Gastroesophageal sphincter (tissue), 4 donors: Measurements from ENCODE around the gene LRP1B. TPM values are rescaled to one million over a fixed set of nuclear protein-coding genes. Genes with fewer than 3 reads are reported as not detected.

Experiments used
- ATAC-seq: fragments of 150-250 bp; one replicate; pipeline ENCODE4 v1.9.1; 2016; ENCODE audit warnings: mild to moderate bottlenecking, moderate library complexity
- H3K27ac ChIP-seq, 4 donors: fragments of 200-600 bp; sonication (generic) in 3 of 4; 1 replicate in 3 of 4; 2 replicates in 1 of 4; pipeline ENCODE4 v1.5.1; 2016 to 2019
- H3K27me3 ChIP-seq: fragments of 200-600 bp; sonication (generic); one replicate; pipeline ENCODE4 v1.5.1; 2019
- H3K36me3 ChIP-seq, 2 donors: fragments of 200-600 bp; sonication (generic); one replicate each; pipeline ENCODE4 v1.5.1; 2019; ENCODE audit warnings: control low read depth in 1 of 2
- H3K4me1 ChIP-seq, 3 donors: fragments of 200-600 bp; sonication (generic); 1 replicate in 2 of 3; 2 replicates in 1 of 3; pipeline ENCODE4 v1.5.1; 2016 to 2019; ENCODE audit warnings: control low read depth in 2 of 3
- H3K4me3 ChIP-seq, 2 donors: fragments of 200-600 bp; sonication (generic); one replicate each; pipeline ENCODE4 v1.5.1; 2019; ENCODE audit warnings: mild to moderate bottlenecking in 1 of 2, moderate library complexity in 1 of 2
- H3K9me3 ChIP-seq, 3 donors: fragments of 200-600 bp; sonication (generic); one replicate each; pipeline ENCODE4 v1.5.1; 2017 to 2019; ENCODE audit warnings: control low read depth in 2 of 3
- EP300 ChIP-seq: sonication (generic); formaldehyde crosslinking; IDR thresholded peaks from one replicate; pipeline ENCODE4 v1.6.1; 2017; ENCODE audit warnings: antibody characterized with exemption, mild to moderate bottlenecking
- POLR2A ChIP-seq, 2 donors: fragments of 450-650 bp; IDR thresholded peaks; one replicate each; pipeline ENCODE4 v1.6.1; 2017; ENCODE audit warnings: antibody characterized with exemption in 2 of 2, mild to moderate bottlenecking in 2 of 2, moderate library complexity in 1 of 2
- POLR2AphosphoS5 ChIP-seq: sonication (generic); formaldehyde crosslinking; IDR thresholded peaks from one replicate; pipeline ENCODE4 v1.6.1; 2017; ENCODE audit warnings: antibody characterized with exemption
- WGBS, 2 donors: methylation state at CpG; one replicate each; pipeline ENCODE4 v1.1.5; 2018; ENCODE audit warnings: low coverage in 1 of 2; 5-methylcytosine and 5-hydroxymethylcytosine counted together
- total RNA-seq, 4 donors: library from RNA; depleted of rRNA; stranded (reverse); fragments of >200 nt; gene quantifications; one replicate each; pipeline ENCODE4 v1.1.0, GENCODE V29; 2016
- TF ChIP-seq, protein P1 (sequence below), 4 experiments: fragments of 200-600 bp in 2 of 4; fragments of 450-650 bp in 2 of 4; sonication (generic) in 1 of 4; IDR thresholded peaks; one replicate each; pipeline ENCODE4 v1.5.1; 2017 to 2019; ENCODE audit warnings: antibody characterized with exemption in 4 of 4, mild to moderate bottlenecking in 2 of 4, moderate library complexity in 2 of 4

LRP1B gene
- total RNA-seq, 4 donors from 2014 or later, result 0.27 to 20.7 (median 3.2) TPM

DNA sequence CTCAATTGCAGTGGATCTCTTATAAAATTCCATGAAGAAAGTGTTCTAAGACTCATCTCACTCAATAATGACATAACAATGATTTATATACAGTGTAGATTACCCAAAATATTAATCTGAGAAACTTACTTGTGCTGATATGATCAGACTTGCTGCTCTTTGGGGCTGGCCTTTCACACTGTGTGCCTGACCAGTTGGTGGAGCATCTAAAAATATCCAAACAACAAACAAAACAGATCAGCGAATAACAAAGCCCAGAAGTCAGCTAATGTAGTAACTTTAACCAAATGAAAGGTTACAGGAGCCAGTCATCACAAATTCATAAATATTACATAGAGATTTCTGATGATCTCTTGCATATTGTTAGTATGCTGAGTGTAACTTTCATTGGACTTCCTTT, 1883.9 kb downstream of the LRP1B start:
- H3K36me3 ChIP-seq, result no peaks in the 10 kb centered on the region
- H3K9me3 ChIP-seq, result no peaks in the 10 kb centered on the region
- no peak overlapping the region for H3K27ac ChIP-seq
- no peak for TF ChIP-seq POLR2AphosphoS5
- TF ChIP-seq, protein P1, sequence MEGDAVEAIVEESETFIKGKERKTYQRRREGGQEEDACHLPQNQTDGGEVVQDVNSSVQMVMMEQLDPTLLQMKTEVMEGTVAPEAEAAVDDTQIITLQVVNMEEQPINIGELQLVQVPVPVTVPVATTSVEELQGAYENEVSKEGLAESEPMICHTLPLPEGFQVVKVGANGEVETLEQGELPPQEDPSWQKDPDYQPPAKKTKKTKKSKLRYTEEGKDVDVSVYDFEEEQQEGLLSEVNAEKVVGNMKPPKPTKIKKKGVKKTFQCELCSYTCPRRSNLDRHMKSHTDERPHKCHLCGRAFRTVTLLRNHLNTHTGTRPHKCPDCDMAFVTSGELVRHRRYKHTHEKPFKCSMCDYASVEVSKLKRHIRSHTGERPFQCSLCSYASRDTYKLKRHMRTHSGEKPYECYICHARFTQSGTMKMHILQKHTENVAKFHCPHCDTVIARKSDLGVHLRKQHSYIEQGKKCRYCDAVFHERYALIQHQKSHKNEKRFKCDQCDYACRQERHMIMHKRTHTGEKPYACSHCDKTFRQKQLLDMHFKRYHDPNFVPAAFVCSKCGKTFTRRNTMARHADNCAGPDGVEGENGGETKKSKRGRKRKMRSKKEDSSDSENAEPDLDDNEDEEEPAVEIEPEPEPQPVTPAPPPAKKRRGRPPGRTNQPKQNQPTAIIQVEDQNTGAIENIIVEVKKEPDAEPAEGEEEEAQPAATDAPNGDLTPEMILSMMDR (IDR thresholded peaks at IDR 0.05), result no peak
- TF ChIP-seq EP300, result no peak
- no peak for TF ChIP-seq POLR2A (IDR thresholded peaks at IDR 0.05)
- H3K27me3 ChIP-seq, result no peaks in the 10 kb centered on the region
- 42 to 67% methylated on average over 1 of the region's 1 CpG for WGBS, 2 donors
- ATAC-seq, result no peak
- no peaks in the 10 kb centered on the region for H3K4me1 ChIP-seq
- no peak overlapping the region for H3K4me3 ChIP-seq

DNA sequence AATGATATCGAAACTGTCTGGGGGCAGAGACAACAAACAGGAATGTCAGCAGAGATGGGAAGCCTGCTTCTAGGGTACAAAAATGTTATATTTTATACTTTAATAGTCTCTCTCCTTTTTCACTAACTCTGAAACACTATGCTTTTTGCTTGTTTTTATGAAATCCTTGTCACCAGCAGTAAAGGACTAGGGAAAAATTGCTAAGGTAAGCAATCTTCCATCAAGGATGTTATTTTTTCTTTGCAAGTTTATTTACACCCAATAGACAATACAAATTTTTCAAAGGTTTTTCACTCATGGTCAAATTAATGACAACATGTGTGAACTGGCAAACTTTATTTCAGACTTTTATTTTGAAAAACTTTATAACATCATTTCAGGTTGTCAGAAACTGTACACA, 1884.8 kb downstream of the LRP1B start:
- Histone ChIP-seq H3K4me1 (no peaks in the 10 kb centered on the region), H3K36me3 (no peaks in the 10 kb centered on the region), H3K9me3 (no peaks in the 10 kb centered on the region), H3K27me3 (no peaks in the 10 kb centered on the region), H3K27ac (no peak overlapping the region), H3K4me3 (no peak overlapping the region)
- WGBS, 2 donors, result 50 to 85% methylated on average over 1 of the region's 1 CpG
- no peak for ATAC-seq
- TF ChIP-seq, protein P1 (IDR thresholded peaks at IDR 0.05), result no peak
- TF ChIP-seq POLR2A (IDR thresholded peaks at IDR 0.05) (no peak), POLR2AphosphoS5 (no peak), EP300 (no peak)

DNA sequence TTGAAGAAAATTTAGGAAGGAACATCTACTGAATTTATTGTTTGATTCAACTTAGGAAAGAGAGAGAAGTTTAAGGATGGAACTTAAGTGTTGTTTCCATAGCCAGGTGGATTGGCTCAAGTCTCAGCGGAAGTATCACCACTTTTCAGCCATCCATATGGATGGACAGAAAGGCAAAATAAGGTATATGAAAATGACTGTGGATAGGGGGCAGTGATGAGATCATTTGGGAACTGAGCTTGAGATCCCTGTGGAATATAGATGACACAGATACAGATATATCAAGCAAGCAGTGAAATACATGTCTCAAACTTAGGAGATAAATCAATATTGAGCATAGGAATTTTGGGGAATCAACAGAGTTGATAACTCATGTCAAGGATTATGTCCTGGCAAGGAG, 1887.9 kb downstream of the LRP1B start:
- whole genome bisulfite sequencing, 2 donors, result 92 to 100% methylated on average over 1 of the region's 1 CpG
- Histone ChIP-seq H3K4me3 (no peak overlapping the region), H3K4me1 (no peaks in the 10 kb centered on the region), H3K9me3 (no peaks in the 10 kb centered on the region), H3K27me3 (no peaks in the 10 kb centered on the region), H3K27ac (no peak overlapping the region), H3K36me3 (no peaks in the 10 kb centered on the region)
- no peak for ATAC-seq
- TF ChIP-seq, protein P1 (IDR thresholded peaks at IDR 0.05), result no peak
- TF ChIP-seq POLR2AphosphoS5, result no peak
- TF ChIP-seq POLR2A (IDR thresholded peaks at IDR 0.05), result no peak
- TF ChIP-seq EP300, result no peak

DNA sequence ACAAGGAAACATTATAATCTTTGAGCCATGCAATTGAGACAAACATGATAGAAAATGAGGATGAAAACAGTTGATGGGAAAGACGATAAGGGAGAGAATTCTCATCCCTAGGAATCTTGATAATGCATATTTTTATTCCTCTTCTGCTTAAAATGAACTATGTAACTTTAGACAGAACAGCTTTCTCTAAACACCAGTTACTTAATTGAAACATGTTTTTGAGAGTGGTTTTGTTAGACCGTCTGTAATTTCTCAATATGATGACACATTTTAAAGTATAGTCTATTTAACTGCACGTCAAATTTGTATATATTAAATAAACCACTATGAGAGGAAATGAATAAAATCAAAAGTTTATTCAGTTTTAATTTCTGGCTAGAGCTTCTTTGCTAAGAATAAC, 1896.7 kb downstream of the LRP1B start:
- ATAC-seq, result no peak
- H3K4me3 ChIP-seq, result no peak overlapping the region
- TF ChIP-seq, protein P1 (IDR thresholded peaks at IDR 0.05), result no peak
- no peak for TF ChIP-seq EP300
- TF ChIP-seq POLR2AphosphoS5, result no peak
- no peak for TF ChIP-seq POLR2A (IDR thresholded peaks at IDR 0.05)
- H3K27me3 ChIP-seq, result no peaks in the 10 kb centered on the region
- H3K27ac ChIP-seq, result no peak overlapping the region
- 9% methylated on average over 3 of the region's 3 CpGs for WGBS, 2 donors
- H3K36me3 ChIP-seq, result no peaks in the 10 kb centered on the region
- H3K9me3 ChIP-seq, result no peaks in the 10 kb centered on the region
- no peaks in the 10 kb centered on the region for H3K4me1 ChIP-seq

DNA sequence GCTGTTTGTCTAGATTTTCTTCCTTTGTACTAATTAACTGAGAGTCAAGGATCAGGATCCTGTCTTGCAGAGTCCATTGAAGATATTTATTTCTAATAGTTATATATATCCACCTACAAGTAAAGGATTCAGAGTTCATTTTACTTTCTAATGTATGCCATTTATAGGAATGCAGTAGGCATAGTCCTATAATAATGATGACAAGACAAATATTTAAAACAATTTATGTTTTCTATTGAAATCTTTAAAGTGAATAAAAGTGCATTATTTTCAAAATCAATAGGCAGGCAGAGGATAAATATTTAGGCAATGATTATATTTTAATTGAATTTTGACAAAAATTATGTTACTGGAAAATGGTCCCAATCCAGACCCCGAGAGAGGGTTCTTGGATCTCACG, 1919.9 kb downstream of the LRP1B start:
- no peaks in the 10 kb centered on the region for H3K36me3 ChIP-seq
- no peak overlapping the region for H3K4me3 ChIP-seq
- TF ChIP-seq EP300, result no peak
- TF ChIP-seq, protein P1 (IDR thresholded peaks at IDR 0.05), result no peak
- no peak for TF ChIP-seq POLR2A (IDR thresholded peaks at IDR 0.05)
- no peak for TF ChIP-seq POLR2AphosphoS5
- no peaks in the 10 kb centered on the region for H3K4me1 ChIP-seq
- no peaks in the 10 kb centered on the region for H3K27me3 ChIP-seq
- no peaks in the 10 kb centered on the region for H3K9me3 ChIP-seq
- 82 to 89% methylated on average over 2 of the region's 2 CpGs for WGBS, 2 donors
- ATAC-seq, result no peak
- no peak overlapping the region for H3K27ac ChIP-seq
